ENCODE data around the gene HECA.
"Not testable (repeated sequence)": the region's sequence is repeated elsewhere in the genome, so short reads cannot be mapped to it uniquely, and the experiment has no call there.

Gene HECA, protein sequence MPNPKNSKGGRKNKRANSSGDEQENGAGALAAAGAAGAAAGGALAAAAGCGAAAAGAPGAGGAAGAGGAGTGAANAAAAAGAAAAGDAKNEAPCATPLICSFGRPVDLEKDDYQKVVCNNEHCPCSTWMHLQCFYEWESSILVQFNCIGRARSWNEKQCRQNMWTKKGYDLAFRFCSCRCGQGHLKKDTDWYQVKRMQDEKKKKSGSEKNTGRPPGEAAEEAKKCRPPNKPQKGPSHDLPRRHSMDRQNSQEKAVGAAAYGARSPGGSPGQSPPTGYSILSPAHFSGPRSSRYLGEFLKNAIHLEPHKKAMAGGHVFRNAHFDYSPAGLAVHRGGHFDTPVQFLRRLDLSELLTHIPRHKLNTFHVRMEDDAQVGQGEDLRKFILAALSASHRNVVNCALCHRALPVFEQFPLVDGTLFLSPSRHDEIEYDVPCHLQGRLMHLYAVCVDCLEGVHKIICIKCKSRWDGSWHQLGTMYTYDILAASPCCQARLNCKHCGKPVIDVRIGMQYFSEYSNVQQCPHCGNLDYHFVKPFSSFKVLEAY

DNA sequence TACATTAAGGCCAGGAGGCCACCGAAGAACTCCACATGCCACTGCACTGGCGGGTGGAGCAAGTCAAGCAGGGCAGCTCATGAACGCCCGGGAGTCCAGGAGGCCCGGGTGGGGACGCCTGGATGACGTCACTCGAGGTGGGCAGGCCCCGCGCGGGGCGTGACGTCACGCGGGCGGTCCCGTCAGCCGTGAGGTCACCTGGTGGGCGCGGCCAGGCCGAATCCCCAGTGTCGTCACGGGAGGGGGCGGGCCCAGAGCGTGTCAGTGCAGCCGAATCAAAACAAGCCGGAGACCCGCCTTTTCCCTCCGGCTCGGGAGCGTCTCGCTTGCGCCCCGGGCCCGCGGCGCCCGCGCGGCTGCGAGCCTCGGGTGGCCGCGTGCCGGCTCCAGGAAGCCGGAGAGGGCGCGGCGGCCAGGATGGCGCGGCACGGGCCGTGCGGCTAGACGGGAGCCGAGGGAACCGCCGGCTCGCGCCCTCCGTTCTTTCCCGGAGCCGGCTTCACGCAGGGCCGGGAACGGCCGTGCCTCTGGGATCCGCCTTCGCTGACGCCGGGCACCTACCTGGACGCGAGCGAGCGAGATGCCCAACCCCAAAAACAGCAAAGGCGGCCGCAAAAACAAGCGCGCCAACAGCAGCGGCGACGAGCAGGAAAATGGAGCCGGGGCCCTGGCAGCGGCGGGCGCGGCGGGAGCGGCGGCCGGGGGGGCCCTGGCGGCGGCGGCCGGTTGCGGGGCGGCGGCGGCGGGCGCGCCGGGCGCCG, at the start of gene HECA:
TSS of gene HECA (plus strand) at position 264 of the 761 bp plus-strand sequence. CDS start at position 581, 317 bp downstream.
- peak; percentile 85 for DNase-seq (ENCODE audit: low spot score)

DNA sequence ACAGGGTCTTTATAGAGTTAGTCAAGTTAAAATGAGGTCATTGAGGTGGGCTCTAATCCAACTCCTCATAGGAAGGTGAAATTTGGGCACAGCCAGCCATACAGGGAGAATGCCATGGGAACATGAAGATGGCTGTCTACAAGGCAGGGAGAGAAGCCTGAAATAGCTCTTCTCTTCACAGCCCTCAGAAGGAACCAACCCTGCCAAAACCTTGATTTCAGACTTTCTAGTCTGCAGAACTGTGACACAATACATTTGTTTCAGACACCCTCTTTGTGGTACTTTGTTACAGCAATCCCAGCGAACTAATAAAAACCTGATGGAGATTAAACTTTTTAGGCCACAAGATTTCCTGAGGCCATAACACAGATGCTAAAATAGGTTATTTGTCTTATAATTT, 43.1 kb upstream of the HECA start:
- DNase-seq (ENCODE audit: low spot score): no peak

DNA sequence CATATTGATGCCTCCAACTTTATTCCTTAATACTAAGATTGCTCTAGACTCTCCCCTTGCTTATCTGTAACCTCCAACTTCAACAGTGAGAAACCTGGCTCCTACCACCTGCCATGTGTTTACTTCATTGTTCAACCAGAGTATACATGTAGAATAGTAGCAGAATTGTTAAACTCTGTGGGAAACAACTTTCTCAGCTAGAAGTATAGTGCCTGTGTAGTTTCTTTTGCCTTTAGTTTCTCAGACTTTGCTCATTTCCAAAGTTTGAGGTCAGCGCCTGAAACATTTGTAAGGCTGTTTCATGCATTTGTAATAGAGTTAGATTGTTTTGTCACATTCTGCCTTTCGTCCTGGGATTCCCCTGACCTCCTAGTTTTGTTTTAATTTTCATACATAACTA, 34.9 kb upstream of the HECA start:
- no peak for DNase-seq (ENCODE audit: low spot score)

DNA sequence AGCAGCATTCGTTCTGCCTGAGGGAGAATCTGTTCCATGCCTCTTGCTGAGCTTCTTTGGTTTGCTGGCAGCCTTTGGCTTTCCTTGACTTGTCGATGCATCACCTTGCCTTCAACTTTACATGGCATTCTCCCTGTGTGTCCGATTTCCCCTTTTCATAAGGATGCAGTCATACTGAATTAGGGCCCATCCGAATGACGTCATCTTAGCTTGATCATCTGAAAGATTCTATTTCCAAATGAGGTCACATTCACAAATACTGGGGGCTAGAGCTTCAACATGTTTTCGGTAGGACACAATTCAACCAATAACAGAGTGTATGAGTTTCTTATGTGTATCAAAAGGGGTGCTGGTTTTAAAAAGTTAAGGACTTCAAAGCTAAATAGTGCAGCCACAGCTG, 27.8 kb upstream of the HECA start:
- DNase-seq (ENCODE audit: low spot score): no peak

DNA sequence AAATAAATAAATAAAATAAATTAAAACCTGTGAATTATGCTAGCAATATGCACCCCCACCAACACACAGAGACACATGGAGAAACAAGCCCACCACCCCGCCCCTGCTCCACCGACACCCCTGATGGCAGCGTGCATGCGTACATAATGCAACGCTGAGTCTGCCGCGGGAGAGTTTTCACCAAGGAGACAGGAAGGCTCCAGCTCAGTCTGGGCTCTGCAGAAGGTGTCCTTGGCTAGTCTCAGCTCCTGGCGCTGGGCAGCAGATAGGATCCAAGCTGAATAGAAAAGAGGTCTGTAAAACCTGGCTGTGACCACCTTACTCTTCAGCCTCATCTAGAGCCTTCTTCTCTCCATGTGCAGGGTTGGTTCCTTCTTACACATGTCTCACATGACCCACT, 26.5 kb upstream of the HECA start:
- DNase-seq (ENCODE audit: low spot score): no peak

DNA sequence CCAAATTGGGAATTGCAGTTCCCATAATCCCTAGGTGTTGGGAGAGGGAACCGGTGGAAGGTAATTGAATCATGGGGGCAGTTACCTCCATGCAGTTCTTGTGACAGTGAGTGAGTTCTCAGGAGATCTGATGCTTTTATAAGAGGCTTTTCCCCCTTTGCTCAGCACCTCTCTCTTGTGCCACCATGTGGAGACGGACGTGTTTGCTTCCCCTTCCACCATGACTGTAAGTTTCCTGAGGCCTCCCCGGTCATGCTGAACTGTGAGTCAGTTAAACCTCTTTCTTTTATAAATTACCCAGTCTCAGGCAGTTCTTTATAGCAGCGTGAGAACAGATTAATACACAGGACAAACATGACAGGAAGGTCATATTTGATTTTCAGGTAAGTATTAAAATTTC, 25.3 kb upstream of the HECA start:
- no peak for DNase-seq (ENCODE audit: low spot score)

DNA sequence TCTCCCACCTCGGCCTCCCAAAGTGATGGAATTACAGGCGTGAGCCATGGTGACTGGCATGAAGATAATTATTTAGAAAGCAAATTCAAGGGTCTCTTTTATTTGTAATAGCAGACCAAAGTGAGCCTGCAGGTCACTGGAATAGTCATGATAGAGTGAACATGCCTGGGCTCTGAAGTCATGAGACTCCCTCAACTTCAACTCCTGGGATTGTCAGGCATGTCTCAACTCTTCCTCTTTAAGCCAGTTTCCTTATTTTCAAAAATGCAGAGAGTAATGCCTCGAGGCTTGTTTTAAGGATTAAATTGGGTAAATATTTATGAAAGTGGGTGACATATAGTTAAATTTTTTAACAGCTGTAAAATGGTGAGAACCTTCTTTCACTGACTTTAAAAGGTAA, 22.7 kb upstream of the HECA start:
- no peak for DNase-seq (ENCODE audit: low spot score)

DNA sequence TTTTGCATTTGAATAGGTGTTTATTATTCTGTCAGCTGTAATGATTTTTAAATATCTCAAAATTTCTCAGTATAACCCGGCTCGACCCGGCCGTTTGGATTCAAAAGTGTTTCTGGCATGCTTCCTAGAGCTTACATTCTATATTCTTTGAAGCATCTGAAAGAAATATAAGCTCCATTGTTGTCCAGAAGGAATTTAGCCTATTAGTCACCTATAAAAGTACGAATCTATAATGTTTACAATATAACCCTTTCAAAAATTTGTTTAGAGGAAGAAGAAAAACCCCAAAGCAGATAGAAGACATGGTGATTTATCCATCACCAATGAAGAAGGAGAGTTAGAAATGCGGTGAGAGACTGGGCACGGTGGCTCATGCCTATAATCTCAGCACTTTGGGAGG, 22.3 kb upstream of the HECA start:
- no peak for DNase-seq (ENCODE audit: low spot score)

DNA sequence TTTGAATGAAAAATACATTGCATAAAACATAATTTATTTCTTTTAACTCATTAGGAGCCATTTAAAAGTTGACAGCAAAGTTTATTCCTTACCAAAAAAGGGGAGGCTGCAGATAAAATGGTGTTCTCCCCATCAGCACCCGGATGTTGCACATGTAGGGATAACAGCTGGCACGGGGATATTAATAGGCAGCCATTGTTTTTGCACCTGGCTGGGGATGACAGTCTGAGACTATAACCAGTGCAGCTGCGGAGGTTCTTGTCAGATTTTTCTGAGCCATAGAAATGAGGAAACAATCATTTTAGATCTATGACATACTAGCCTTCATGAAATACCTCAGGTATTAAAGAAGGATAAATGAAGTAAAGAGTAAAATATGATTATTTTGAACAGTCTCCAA, 20.1 kb upstream of the HECA start:
- no peak for DNase-seq (ENCODE audit: low spot score)

DNA sequence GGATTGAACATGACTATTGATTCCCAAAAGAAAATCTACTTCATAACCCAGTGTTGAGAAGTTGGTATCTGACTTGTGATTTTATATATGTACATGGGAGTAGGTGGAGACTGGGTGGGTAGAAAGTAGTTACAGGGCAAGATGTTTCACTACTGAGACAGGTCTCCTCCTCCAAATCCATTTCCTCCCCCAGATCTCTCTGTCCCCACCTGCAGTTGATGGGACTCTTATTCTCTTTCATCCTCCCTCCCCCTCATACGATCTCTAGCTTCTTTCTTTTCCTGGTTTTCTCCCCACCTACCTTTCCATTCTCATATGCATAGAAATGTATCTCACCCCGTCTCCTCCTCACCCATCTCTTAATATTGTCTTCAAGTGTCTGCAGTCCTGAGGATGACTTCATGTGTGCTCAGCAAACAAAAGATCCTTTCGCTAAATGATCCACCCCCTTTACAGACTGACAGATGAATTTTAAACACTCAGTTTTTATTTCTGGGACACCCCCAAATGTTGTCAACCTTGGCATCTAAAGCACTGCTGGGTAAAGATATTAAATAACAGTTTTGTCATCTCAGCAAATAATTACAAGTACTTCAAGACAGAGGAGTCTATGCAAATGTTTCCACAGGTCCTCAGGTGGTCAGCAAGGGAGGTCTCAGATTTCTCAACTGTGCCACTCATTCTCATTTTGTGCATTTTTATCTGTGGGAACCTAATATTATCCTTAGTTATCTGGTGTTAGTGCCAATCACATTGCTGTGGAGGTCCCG, 18.7 kb upstream of the HECA start:
- no peak for DNase-seq (ENCODE audit: low spot score)

DNA sequence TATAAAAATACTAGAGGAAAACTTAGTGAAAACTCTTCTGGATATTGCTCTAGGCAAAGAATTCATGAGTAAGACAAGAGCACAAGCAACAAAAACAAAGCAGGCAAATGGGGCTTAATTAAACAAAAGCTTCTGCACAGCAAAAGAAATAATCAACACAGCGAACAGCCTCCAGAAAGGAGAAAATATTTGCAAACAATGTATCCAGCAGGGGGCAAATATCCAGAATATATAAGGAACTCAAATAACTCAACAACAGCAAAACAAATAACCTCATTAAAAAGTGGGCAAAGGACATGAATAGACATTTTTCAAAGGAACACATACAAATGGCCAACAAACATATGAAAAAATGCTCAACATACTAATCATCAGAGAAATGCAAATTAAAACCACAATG, 17.1 kb upstream of the HECA start:
- DNase-seq (ENCODE audit: low spot score): no peak

DNA sequence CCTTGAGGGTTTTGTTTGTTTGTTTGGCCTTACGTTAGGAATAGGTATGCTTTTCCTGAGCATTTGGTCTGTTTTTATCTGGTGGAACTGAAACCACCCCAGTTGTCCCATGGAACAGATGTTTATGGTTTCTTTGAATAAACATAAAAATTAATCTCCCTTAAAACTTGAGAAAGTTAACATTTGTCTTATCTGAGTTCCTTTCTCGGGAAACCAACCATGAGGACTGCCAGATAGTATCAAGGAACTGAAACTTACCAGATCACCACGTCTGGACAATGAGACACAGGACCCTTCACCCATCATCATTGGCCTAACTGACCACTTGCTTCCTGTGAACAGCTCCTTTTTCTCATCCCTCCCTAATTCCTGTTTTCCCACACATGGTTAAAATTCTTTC, 15.3 kb upstream of the HECA start:
- DNase-seq (ENCODE audit: low spot score): no peak

DNA sequence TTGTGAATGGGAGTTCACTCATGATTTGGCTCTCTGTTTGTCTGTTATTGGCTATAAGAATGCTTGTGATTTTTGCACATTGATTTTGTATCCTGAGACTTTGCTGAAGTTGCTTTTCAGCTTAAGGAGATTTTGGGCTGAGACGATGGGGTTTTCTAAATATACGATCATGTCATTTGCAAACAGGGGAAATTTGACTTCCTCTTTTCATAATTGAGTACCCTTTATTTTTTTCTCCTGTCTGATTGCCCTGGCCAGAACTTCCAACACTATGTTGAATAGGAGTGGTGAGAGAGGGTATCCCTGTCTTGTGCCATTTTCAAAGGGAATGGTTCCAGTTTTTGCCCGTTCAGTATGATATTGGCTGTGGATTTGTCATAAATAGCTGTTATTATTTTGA, 12.1 kb upstream of the HECA start:
- DNase-seq (ENCODE audit: low spot score): not testable (repeated sequence)

DNA sequence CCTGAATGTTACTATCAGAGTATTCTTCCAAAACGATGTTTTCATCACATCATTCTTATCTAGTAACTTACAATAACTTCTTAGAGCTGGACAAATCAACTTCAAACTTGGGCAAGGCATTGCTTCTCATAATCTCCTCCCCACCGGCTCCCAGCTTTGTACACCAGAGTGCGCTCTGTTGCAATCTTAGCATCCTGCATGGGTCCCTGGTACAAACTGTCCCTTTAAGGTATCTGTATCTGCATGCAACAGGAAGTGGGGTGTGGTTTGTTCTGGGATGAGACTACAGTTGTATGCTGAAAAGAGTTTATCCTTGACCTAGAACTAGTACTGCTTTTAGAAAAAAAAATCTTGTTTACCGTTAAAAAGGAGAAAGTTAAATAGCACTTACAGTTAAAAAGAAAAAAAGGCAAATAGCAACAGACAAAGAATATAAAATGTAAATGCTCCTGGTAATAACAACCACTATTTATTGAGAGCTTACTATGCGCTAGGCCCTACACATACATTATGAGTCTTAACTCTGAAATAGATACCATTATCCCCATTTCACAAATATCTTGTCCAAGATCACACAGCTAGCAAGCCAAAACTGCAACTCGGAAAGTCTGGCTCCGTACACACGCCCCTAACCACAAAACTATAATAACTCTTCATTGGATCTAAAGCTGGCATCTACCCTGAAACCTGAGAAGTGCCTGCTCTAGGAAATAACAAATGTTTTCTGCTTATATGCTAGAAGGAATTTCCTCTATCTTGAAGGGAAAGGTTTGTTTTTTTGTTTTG, 9.8 kb upstream of the HECA start:
- peak; percentile 78 for DNase-seq (ENCODE audit: low spot score)

DNA sequence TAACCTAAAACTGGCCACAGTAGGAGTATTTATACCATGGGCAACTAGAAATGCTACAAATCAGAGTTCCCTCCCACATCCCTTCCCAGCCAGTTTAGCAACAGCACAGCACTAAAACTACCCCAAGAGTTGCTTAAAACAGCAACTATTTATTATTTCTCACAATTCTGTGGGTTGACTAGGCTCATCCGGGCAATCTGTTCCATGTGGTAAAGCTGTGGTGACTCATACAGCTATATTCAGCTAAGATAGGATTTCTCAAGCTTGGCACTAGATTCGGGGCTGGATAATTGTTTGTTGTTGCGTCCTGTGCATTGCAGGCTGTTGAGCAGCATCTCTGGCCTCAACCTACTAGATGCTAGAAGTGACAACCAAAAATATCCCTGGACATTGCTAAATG, 8.6 kb upstream of the HECA start:
- DNase-seq (ENCODE audit: low spot score): no peak

DNA sequence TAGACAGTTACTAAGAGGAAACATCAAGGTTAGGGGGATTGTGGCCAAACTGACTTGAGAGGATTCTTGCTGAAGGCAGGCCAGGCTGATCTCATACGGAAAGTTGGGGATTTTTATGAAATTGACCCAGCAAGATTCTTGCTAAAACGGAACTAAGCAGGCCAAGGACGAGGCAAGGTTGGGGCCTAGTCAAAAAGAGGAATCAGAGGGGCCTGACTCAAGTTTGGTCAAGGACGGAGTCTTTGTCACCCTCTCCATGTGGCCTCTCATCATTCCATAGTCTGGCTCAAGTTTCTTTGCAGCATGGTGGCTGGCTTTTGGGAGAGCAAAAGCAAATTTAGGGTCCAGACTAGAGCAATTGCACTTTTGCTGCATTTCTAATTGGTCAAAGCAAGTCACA, 7.9 kb upstream of the HECA start:
- DNase-seq (ENCODE audit: low spot score): no peak

DNA sequence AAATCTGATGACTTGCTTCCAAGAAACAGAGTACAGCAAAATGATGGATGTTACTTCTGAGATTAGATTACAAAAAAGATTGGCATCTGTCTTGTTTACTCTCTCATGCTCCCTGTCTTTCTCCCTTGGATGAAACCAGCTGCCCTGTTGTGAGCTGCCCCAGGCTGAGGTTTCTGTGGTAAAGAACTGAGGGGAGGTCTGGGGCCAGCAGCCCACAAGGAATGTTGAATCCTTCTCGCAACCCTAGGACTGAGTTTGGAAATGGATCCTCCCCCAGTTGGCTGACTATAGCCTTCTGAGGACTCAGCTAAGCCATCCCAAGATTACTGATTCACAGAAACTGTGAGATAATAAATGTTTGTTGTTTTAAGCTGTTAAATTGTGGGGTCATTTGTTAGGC, 5.6 kb upstream of the HECA start:
- DNase-seq (ENCODE audit: low spot score): no peak

DNA sequence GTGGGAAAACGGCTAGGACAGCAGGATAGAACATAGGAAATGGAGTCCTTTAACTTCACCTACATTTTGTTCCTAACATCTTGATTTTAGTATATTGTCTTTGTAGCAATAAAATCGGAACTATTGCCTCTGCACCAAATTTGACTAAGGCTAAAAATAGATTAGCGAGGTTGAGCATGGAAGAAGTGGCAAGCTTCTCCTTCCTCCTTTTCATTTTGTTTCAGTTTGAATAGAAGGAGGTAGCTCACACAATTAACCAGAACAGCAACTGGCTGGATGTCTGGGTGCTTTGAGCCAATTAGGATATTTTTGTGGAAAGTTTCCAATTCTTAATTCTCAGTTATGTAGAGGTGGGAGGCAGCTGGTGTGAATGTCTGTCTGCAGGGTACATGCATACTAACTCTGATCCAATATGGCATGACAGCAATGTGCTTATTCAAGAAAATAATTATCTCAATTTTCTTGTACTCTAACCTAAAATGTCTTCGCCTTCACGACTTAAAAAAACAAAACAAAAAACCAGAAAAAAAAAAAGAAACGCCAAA, 3.1 kb upstream of the HECA start:
- no peak for DNase-seq (ENCODE audit: low spot score)

DNA sequence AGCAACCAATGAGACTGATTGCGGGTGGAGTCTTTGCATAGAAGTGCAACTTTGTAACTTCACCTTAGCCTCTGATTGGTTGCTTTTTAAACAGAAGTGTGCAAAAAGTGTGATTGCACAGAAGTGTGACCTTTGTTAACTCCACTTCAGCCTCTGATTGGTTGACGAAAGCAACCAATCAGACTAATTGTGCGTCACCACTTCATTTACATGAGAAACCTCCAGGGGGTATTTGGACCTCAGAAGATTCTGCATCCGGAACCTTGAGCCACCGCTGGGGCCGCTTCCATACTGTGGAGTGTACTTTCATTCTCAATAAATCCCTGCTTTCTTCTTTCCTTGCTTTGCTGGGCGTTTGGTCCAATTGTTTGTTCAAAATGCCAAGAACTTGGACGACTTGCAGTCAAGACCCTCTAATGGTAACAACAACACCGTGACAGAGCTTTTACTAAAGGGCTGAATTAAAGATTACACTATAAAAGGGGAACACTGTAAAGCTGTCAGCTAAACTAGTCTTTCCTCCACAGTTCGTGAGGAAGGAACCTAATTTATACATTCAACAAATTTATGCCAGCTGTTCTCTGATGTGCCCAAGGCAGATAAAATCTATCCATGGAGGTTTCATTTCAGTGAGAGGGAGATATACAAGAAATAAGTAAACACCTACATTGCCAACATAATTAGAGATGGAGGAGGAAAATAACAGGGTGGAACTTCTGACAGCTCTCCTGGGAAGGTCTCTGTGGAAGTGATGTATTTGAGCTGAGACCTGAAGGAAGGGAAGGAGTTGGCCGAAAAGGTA, 1.4 kb upstream of the HECA start:
- peak; percentile 26 for DNase-seq (ENCODE audit: low spot score)

DNA sequence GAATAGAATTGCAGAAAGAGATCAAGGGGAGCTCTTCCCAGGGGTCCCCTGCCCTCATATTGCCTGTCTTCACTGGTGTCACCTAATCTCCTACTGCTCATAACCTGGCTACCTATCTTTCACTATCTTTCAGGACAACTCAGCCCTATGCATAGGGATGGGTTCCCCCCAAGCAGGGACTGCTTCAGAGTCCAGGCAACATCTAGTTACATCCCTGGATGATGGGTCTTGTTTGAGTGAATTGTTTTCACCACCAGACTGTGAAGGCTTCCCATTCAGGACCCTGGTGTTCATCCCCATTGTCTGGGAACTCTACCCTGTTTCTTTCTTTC, 850 bp upstream of the HECA start:
- DNase-seq (ENCODE audit: low spot score): no peak
